Globus pallidus (tissue), 1 donor: Measurements from ENCODE around the gene ELP4.
"Not testable (repeated sequence)": the region's sequence is repeated elsewhere in the genome, so short reads cannot be mapped to it uniquely, and the experiment has no call there.

ENCODE experiments used
- DNase-seq: peaks from one replicate; pipeline ENCODE4 v3.0.0-alpha.2; 2015; ENCODE audit warnings: low spot score

ELP4 gene

DNA sequence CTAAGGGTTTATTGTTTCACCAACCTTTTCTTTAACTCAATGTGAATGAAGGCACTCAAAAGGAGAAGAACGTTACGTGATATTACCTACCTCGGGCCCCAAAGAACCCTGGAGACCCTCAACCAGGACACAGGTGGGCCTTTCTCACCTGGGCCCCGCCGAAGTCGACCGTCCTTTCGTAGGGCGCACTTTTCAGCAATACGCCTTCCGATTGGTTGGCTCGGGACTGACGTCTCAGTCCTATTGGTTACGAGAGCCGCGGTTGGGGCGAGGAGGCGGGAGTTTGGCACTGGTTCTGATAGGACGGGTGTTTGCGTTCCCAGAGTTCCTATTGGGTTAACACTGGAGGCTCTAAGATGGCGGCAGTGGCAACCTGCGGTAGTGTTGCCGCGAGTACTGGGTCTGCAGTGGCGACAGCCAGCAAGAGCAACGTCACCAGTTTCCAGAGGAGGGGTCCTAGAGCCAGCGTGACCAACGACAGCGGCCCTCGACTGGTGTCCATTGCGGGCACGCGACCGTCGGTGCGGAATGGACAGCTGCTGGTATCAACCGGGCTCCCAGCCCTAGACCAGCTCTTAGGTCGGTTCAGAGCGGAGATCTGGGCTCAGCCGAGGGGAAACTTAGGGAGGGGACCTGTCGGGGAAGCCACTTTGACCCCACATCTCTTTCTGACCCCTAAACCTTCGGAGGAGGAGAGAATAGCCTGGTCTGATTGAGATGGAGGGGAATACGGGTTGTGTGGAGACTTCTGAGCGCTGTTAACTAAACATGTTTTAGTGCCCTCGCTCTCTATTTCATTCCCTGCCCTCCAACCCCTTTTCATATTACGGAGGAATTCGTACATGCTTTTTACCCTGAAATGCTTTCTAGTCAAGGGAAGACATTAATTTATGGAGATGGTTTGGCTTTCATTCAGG is at the start of gene ELP4, which contains the start of gene IMMP1L:
ELP4 (plus strand) TSS at position 339 of the 917 bp plus-strand sequence; CDS start at position 357, 18 bp downstream.
IMMP1L (minus strand) TSS at position 194 of the 917 bp plus-strand sequence. CDS start 46,346 bp downstream, outside the sequence.
- DNase-seq: peak; percentile 97

GRCh38 chr11:31464436-31464835 is 45.1 kb upstream of the ELP4 start:
- DNase-seq: no peak

DNA sequence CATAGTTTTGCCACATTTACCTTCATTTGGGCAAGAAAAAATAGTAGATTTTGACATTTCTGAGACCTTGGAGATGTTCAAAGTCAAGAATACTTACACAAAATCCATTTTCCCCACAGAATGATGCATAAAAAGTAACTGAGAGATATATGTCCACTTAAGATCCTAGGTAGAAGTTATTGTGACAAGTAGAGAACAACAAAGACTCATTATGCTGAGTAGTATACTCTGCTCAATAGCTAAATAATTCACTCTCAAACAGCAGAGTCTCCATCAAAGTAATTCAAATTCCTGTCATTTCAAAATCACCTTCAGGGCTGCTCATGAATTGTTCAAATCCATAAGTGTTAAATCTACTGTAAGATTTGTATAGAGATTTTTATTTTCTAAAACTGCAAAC is 35.5 kb upstream of the ELP4 start:
- DNase-seq: no peak

DNA sequence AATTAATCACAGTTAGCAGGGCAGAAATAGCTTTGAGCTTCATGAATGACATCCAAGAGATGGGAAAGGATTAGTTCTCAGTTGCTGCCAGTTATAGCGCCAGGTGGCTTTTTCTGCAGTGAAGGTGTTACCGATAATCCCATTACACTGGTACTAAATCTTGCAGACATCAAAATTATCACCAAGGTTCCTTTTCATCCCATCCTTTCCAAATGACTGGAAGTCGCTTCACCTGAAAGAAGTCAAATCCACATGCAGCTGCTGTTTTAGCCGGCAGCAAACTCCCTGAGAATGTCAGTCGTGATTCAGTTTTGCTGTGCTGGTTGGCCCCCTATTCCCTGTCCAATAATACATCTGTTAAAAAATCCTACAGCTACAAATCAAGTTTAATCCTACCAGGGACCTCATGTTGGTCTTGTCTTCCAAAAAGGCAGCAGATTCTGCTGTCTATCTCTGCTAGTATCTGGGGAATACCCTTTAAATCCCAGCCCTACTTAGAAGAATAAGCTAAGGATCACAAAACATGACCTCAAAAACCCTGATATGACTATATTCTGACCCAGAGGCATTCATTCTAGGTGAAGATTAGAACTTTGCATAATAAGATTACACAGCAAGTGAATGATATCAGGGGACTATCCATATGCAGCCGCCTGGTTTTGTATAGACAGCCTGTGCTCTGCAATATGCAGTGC is 31.9 kb upstream of the ELP4 start:
- no peak for DNase-seq

DNA sequence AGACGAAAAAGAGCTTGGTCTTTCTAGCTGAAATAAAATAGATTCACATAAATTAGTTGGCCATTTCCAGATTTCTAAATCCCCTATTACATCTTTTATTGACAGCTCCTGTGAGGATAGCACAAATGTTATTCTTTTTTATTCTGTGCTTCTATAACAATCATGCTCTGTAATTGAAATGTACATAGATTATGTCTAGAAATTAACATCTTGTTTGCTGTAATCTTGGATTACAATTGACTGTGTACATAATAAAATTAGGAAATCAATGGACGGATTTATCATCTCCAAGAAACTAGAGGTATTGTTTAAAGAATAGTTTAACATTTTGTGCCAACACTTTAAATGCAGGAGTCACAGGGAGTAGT is 31.4 kb upstream of the ELP4 start:
- no peak for DNase-seq

GRCh38 chr11:31479066-31479465 is 30.5 kb upstream of the ELP4 start:
- no peak for DNase-seq

DNA sequence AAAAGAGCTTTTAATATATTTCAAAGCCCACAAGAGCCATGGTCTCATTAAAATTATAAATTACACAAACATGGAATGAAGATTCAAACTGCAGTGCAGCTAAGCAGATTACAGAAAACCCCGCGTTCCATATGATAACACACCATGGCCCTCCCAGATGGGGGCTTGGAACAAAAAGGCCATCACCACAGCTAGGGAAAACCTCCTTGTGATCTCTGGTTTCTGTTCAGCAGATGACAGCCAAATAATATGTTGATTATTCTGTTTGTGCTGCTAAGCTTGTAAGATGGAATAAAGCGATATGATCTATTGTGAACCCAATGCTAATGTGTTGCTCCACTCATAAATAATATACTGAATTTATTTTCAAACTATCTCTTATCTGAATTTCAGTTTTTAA is 28.6 kb upstream of the ELP4 start:
- DNase-seq: no peak

DNA sequence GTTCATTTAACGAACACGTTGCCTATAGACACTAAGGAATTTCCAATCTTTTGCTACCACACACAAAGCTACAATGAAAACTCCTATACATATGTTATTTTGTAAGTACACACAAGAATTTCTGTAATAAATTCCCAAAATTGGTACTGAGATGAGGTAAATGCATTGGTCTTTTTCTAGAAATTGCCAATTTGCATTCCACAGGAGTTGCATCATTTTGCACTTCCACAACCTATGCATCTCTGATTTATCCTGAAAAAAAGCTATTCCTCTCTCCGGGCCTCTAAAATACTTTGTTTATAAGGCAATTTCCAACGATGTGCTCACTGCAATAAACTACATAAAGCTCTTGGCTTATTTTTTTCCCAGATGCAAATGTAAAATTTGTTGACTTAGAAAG is 25.1 kb upstream of the ELP4 start:
- no peak for DNase-seq

GRCh38 chr11:31487848-31488247 is 21.7 kb upstream of the ELP4 start:
- DNase-seq: peak; percentile 33

DNA sequence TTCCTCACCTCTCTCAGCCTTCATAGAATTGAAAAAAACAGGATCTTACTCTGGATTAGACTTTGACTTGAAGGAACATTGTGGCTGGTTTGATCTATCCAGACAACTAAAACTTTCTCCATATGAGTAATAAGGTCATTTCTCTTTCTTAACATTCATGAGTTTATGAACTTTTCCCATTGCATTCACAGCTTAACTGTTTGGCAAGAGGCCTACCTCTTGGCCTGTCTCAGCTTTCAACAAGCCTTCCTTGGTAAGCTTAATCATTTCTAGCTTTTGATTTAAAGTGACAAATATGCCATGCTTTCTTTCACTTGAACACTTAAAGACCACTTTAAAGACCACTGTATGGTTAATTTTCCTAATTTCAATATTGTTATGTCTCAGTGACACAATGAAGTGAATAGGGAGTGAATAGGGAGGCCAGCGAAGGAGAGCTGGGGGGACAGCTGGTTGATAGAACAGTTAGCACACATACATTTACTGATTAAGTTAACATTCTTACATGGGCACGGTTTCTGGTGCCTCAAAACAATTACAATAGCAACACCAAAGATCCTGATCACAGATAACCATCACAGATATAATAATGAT is 17.1 kb upstream of the ELP4 start:
- DNase-seq: no peak

DNA sequence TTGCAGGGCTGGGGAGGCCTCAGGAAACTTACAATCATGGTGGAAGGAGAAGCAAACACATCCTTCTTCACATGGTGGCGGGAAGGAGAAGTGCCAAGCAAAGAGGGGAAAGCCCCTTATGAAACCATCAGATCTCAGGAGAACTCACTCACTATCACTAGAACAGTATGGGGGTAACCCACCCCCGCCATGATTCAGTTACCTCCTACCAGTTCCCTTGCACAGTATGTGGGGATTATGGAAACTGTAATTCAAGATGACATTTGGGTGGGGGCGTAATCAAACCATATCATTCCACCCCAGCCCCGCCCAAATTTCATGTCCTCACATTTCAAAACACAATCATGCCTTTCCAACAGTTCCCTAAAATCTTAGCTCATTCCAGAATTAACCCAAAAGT is 16.3 kb upstream of the ELP4 start:
- no peak for DNase-seq

DNA sequence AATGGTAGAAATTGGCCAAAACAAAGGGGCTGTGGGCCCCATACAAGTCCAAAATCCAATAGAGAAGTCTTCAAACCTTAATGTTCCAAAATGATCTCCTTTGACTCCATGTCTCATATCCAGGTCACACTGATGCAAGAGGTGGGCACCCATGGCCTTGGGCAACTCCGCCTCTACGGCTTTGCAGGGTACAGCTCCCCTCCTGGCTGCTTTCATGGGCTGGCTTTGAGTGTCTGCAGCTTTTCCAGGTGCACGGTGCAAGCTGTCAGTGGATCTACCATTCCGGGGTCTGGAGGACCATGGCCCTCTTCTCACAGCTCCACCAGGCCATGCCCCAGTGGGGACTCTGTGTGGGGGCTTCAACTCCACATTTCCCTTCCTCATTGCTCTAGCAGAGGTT is 15.8 kb upstream of the ELP4 start:
- not testable (repeated sequence) for DNase-seq

GRCh38 chr11:31499576-31500178 is 9.9 kb upstream of the ELP4 start:
- no peak for DNase-seq

DNA sequence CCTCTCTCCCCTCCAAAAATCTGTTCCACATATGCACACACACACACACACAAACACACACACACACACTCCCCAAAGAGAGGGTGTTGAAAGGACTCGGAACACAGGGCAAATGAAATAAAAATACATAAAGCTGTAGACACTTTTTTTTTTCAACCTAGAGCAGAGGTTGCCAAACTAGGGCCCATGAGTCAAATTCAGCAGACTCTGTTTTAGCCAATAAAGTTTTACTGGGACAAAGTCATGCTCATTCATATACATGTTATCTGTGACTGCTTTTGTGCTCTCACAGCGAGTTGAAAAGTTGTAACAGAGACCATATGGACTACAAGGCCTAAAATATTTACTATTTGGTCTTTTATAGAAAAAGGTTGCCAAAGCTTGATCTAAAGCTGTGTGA is 9.0 kb upstream of the ELP4 start:
- DNase-seq: no peak

DNA sequence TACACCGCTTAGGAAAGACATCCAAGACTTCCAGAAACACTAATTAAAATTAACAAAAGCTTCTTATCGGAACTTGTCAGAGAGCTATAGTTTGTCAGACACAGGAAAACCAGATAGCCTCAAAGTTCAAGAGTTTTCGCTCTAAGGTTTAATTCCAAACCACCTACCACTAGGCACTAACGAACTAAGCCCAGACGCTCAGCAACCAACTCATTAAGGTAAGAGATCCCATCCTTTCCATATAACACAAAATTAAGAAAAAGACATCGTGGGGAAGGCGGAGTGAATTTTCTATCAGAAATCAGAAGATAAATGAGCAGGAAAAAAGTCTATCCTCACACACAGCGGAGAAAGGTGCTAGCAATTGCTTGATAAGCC is 527 bp upstream of the ELP4 start:
- no peak for DNase-seq

DNA sequence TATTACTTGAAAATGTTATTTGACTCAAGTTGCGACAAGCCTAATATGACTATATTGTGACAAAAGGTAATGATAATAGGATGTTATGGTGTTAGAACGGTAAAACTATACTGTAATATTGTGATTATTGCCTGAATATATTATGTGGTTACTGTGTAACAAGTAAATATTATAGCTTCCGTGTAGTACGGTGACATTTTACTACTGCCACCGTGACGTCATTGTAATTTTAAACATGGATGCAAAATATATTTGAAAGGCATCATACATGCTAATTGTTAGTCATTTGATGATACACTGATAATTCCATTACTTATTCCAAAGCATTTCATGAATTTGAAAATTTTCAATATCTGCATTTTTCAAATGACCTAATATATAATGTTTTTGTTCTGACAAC is 2.5 kb downstream of the ELP4 start:
- no peak for DNase-seq

- DNase-seq: no peak
Observed at GRCh38 chr11:31521497-31522150, 12.1 kb downstream of the ELP4 start.

- no peak for DNase-seq
Observed at GRCh38 chr11:31529189-31529588, 19.6 kb downstream of the ELP4 start.

- DNase-seq: no peak
Observed at GRCh38 chr11:31529701-31530100, 20.1 kb downstream of the ELP4 start.

DNA sequence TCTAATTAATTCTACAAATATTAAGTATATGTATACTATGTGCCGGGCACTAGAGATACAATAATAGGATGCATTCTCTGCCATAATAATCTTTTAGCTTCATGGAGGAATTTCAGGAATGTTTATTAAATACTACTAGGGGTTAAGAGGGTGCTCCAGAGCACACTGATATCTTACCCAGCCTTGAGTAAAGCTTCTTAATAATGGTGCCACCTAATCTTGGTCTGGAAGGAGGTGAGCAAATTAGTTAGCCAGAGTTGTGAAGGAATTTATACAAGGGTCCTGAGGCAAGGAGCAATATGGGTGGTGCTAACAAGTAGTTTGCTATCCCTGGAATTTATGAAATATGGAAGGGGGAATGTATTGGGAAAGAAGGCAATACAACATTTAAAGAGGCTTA is 21.7 kb downstream of the ELP4 start:
- no peak for DNase-seq

DNA sequence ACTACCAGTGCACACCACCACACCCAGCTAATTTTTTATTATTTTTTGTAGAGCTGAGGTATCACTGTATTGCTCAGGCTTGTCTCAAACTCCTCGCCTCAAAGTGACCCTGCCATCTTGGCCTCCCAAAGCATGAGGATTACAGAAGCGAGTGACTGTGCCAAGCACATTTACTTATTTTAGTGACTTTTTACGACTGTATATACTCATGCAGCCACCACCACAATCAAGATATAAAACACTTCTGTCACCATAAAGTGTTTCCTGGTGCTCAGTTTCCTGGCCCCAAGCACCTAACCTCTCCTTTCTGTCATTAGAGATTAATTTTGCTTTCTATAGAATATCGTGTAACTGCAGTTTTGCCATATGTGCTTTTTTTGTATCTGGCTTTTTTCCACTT is 25.9 kb downstream of the ELP4 start:
- no peak for DNase-seq

DNA sequence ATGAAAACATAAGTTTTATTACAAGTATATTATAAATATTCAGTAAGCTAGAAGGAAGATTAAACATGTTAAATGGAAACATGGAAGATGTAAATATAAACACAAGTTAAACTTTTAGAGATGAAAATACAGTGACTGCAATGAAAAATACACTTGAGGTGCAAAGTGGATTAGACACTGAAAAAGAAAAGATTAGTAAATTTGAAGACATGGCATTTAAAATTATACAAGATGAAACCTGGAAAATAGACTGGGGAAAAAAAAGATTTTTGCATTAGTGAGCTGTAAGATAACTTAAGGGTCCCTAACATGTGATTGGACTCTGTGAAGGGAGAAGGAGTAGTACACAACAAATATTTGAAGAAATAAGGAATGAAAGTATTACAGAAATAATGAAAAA is 33.3 kb downstream of the ELP4 start:
- no peak for DNase-seq
